B cell (primary cell): ENCODE results near the gene MON2. TPM values are rescaled to one million over a fixed set of nuclear protein-coding genes. Genes with fewer than 3 reads are reported as not detected.

Experiments used
- ATAC-seq: fragments of 200-7000 bp; cut with Tn5 transposase; one replicate; pipeline ENCODE4 v1.10.0; 2021; ENCODE audit warnings: low read depth, mild to moderate bottlenecking, moderate number of reproducible peaks, moderate library complexity
- CTCF ChIA-PET: fragments of 350-600 bp; sonication (Branson Sonifier 250); formaldehyde crosslinking; loops from one replicate; lab custom pipeline; 2021; ENCODE audit warnings: antibody characterized with exemption, inconsistent platforms; lab: Charles Lee
- POLR2A ChIA-PET: fragments of 350-600 bp; sonication (Branson Sonifier 250); formaldehyde crosslinking; loops from one replicate; lab custom pipeline; 2021; ENCODE audit warnings: antibody characterized with exemption; lab: Charles Lee
- DNase-seq: peaks from one replicate; pipeline ENCODE4 v3.0.0; 2013
- H2AFZ ChIP-seq: 2 replicates; pipeline ENCODE4 v1.6.1; 2012; ENCODE audit warnings: mild to moderate bottlenecking, low read depth, low read length; ENCODE audit not compliant: insufficient read depth, poor library complexity, severe bottlenecking
- H3K27ac ChIP-seq, 2 donors: 1 replicate in 1 of 2; 2 replicates in 1 of 2; pipeline ENCODE4 v1.5.1; 2012 to 2013; ENCODE audit warnings: low read length in 2 of 2, mild to moderate bottlenecking in 2 of 2, moderate library complexity in 1 of 2
- H3K27me3 ChIP-seq, 4 experiments: fragments of 200-600 bp in 1 of 4; sonication (generic) in 1 of 4; replicated peaks in 1 of 4; 1 replicate in 2 of 4; 2 replicates in 2 of 4; pipeline versions ENCODE4 v1.6.1 to v1.7.0; 2013 to 2016; ENCODE audit warnings: low read length in 3 of 4, mild to moderate bottlenecking in 2 of 4, mixed read lengths in 1 of 4, moderate library complexity in 1 of 4; ENCODE audit not compliant: insufficient read depth in 4 of 4, control insufficient read depth in 3 of 4; ENCODE audit errors: control extremely low read depth in 1 of 4
- H3K36me3 ChIP-seq, 2 experiments: replicated peaks in 1 of 2; 1 replicate in 1 of 2; 2 replicates in 1 of 2; pipeline versions ENCODE4 v1.6.1 to v1.7.1; 2013; ENCODE audit warnings: low read length in 1 of 2; ENCODE audit not compliant: insufficient read depth in 2 of 2, control insufficient read depth in 1 of 2; ENCODE audit errors: control extremely low read depth in 1 of 2, extremely low read depth in 1 of 2
- H3K4me1 ChIP-seq, 2 donors: fragments of 200-600 bp in 1 of 2; sonication (generic) in 1 of 2; 1 replicate in 1 of 2; 2 replicates in 1 of 2; pipeline versions ENCODE4 v1.5.1 to v1.6.1; 2013 to 2017; ENCODE audit warnings: low read length in 2 of 2; ENCODE audit not compliant: control insufficient read depth in 2 of 2, insufficient read depth in 2 of 2
- H3K4me2 ChIP-seq: replicated peaks from 2 replicates; pipeline ENCODE3; 2012; ENCODE audit warnings: mild to moderate bottlenecking, low read depth, low read length; ENCODE audit not compliant: poor library complexity, severe bottlenecking
- H3K4me3 ChIP-seq, 5 experiments: fragments of 200-600 bp in 1 of 5; sonication (generic) in 1 of 5; 1 replicate in 3 of 5; 2 replicates in 2 of 5; pipeline versions ENCODE4 v1.5.1 to v1.7.0; 2011 to 2016; ENCODE audit warnings: low read length in 4 of 5, mild to moderate bottlenecking in 4 of 5, low read depth in 2 of 5, control low read depth in 1 of 5, moderate library complexity in 1 of 5; ENCODE audit not compliant: insufficient read depth in 1 of 5; ENCODE audit errors: control extremely low read depth in 1 of 5, extremely low read depth in 1 of 5
- H3K79me2 ChIP-seq: fragments of 200-600 bp; sonication (generic); one replicate; pipeline ENCODE4 v1.6.0; 2016; ENCODE audit warnings: low read length; ENCODE audit not compliant: control insufficient read depth, insufficient read depth
- H3K9ac ChIP-seq: fragments of 200-600 bp; sonication (generic); 2 replicates; pipeline ENCODE4 v1.6.1; 2017; ENCODE audit warnings: mild to moderate bottlenecking, low read length, moderate library complexity
- H3K9me3 ChIP-seq, 3 donors: one replicate each; pipeline versions ENCODE4 v1.6.1 to v1.7.1; 2013; ENCODE audit warnings: low read length in 2 of 3; ENCODE audit not compliant: control insufficient read depth in 2 of 3, insufficient read depth in 1 of 3; ENCODE audit errors: control extremely low read depth in 1 of 3
- H4K20me1 ChIP-seq: 2 replicates; pipeline ENCODE4 v1.6.0; 2012; ENCODE audit warnings: mild to moderate bottlenecking, low read length; ENCODE audit not compliant: insufficient read depth, control insufficient read depth, poor library complexity, severe bottlenecking
- H3K27ac Mint-ChIP-seq: one replicate; pipeline ENCODE4 v1.8.0; 2021; ENCODE audit warnings: mixed read lengths
- H3K27me3 Mint-ChIP-seq: one replicate; pipeline ENCODE4 v1.8.0; 2021; ENCODE audit warnings: mixed read lengths
- H3K4me1 Mint-ChIP-seq: one replicate; pipeline ENCODE4 v1.8.0; 2021; ENCODE audit warnings: mixed read lengths
- H3K4me3 Mint-ChIP-seq: one replicate; pipeline ENCODE4 v1.8.0; 2021; ENCODE audit warnings: mixed read lengths
- H3K9me3 Mint-ChIP-seq: one replicate; pipeline ENCODE4 v1.8.0; 2022; ENCODE audit warnings: mixed read lengths; ENCODE audit not compliant: insufficient read depth
- CTCF ChIP-seq: fragments of 200-600 bp; IDR thresholded peaks from one replicate; pipeline ENCODE4 v1.8.0; 2022; ENCODE audit warnings: antibody characterized with exemption, mild to moderate bottlenecking
- EZH2 ChIP-seq: IDR thresholded peaks from 2 replicates; pipeline ENCODE4 v1.6.1; 2012; ENCODE audit warnings: borderline replicate concordance, low read depth, mild to moderate bottlenecking, moderate library complexity, low read length; ENCODE audit not compliant: insufficient read depth, poor library complexity, severe bottlenecking
- WGBS: methylation state at CpG from one replicate; pipeline ENCODE4 v1.1.5; 2013; ENCODE audit warnings: missing lambda C conversion rate; ENCODE audit not compliant: insufficient coverage; 5-methylcytosine and 5-hydroxymethylcytosine counted together
- intact Hi-C: fragments of 100-400 bp; cut with micrococcal nuclease; formaldehyde crosslinking; loops from one replicate; pipeline ENCODE4 v1.10.0; 2022
- polyA plus RNA-seq: library from polyadenylated mRNA; depleted of rRNA; stranded (reverse); fragments of >200 nt; gene quantifications from 2 replicates; pipeline ENCODE4 v1.2.3, GENCODE V29; 2012
- total RNA-seq, 2 donors: library from RNA; stranded (reverse); fragments of 120-200 nt in 1 of 2; gene quantifications; 1 replicate in 1 of 2; 2 replicates in 1 of 2; pipeline versions ENCODE4 v1.2.3 to v1.2.4, GENCODE V29; 2013 to 2022

MON2 gene
- total and polyA plus RNA-seq, 2 donors (not counting 1 experiment from before 2014, with no cell fraction given), result 18.9 to 104 TPM

GRCh38 chr12:62469704-62470103 is 3.1 kb downstream of the MON2 start:
- no peak overlapping the region for H3K4me2 ChIP-seq
- Mint-ChIP-seq H3K9me3 (no peaks in the 10 kb centered on the region), H3K4me1 (peaks cover 31% of the 10 kb centered on the region), H3K4me3 (no peak overlapping the region), H3K27ac (no peak overlapping the region), H3K27me3 (no peaks in the 10 kb centered on the region)
- no peak for DNase-seq
- H3K27ac ChIP-seq, result no peak overlapping the region
- H4K20me1 ChIP-seq, result peaks cover 20% of the 10 kb centered on the region
- intact Hi-C loops, result loop anchor here (5.0 kb wide), 1 partner anchor 1753 kb away; the partner anchor contains the start of gene KICS2
- H3K27me3 ChIP-seq, result no peaks in the 10 kb centered on the region
- peaks cover 0 to 1% (median 0%) of the 10 kb centered on the region in 3 donors for H3K9me3 ChIP-seq
- peaks cover 23 to 25% of the 10 kb centered on the region in 2 donors for H3K4me1 ChIP-seq
- H3K9ac ChIP-seq, result no peak overlapping the region
- ChIA-PET POLR2A (no interaction called here), CTCF (interaction anchor here (2.0 kb wide), 1 partner anchor 32 kb away, joined by 6 read pairs; no protein-coding TSS in a partner anchor)
- no peak overlapping the region for H3K4me3 ChIP-seq
- H3K36me3 ChIP-seq, result peaks cover 5 to 22% of the 10 kb centered on the region in 2 experiments
- no CpG with 5 or more reads among the region's 2 CpGs for WGBS
- no peak overlapping the region for H2AFZ ChIP-seq
- H3K79me2 ChIP-seq, result peaks cover 77% of the 10 kb centered on the region
- no peak for ATAC-seq
- no peak for TF ChIP-seq EZH2
- TF ChIP-seq CTCF, result no peak

- no peak for TF ChIP-seq EZH2
- TF ChIP-seq CTCF, result no peak
- Mint-ChIP-seq H3K27ac (no peak overlapping the region), H3K27me3 (no peaks in the 10 kb centered on the region), H3K9me3 (no peaks in the 10 kb centered on the region), H3K4me3 (no peak overlapping the region), H3K4me1 (peaks cover 27% of the 10 kb centered on the region)
- H3K4me3 ChIP-seq, result no peak overlapping the region
- WGBS, result 77% methylated on average over 4 of the region's 4 CpGs
- peaks cover 5 to 22% of the 10 kb centered on the region in 2 experiments for H3K36me3 ChIP-seq
- intact Hi-C loops, result no loop called here
- no peaks in the 10 kb centered on the region for H3K27me3 ChIP-seq
- peaks cover 97% of the 10 kb centered on the region for H3K79me2 ChIP-seq
- H3K9ac ChIP-seq, result no peak overlapping the region
- DNase-seq, result no peak
- H3K4me2 ChIP-seq, result no peak overlapping the region
- H2AFZ ChIP-seq, result no peak overlapping the region
- peak overlapping the region in 1 of 2 donors; percentile 12 for H3K27ac ChIP-seq
- H4K20me1 ChIP-seq, result peaks cover 25% of the 10 kb centered on the region
- peaks cover 17 to 21% of the 10 kb centered on the region in 2 donors for H3K4me1 ChIP-seq
- ChIA-PET CTCF (interaction anchor here (1.1 kb wide), 1 partner anchor 63 kb away, joined by 3 read pairs; no protein-coding TSS in a partner anchor), POLR2A (no interaction called here)
- no peaks in the 10 kb centered on the region for H3K9me3 ChIP-seq
- no peak for ATAC-seq
Measured at GRCh38 chr12:62471734-62472133, 5.1 kb downstream of the MON2 start.
